HCT116 (cell line): ENCODE measurements around the gene CAB39. TPM values are rescaled to one million over a fixed set of nuclear protein-coding genes. Genes with fewer than 3 reads are reported as not detected.

Experiments used
- ATAC-seq: fragments of 200-7000 bp; cut with Tn5 transposase; 2 replicates; pipeline ENCODE4 v1.9.1; 2020; ENCODE audit warnings: mild to moderate bottlenecking, moderate library complexity
- BruUV-seq: library from RNA; stranded (reverse); fragments of 400-500 nt; replicated peaks from 2 replicates; lab custom pipeline; 2021; lab: Mats Ljungman, UMichigan
- CTCF ChIA-PET: fragments of 300-600 bp; sonication (Branson Sonifier 250); formaldehyde crosslinking; loops from one replicate; lab custom pipeline; 2021; ENCODE audit warnings: antibody characterized with exemption; lab: Charles Lee
- POLR2A ChIA-PET: fragments of 300-600, 350-600 bp; sonication (Branson Sonifier 250); formaldehyde crosslinking; loops from one replicate; lab custom pipeline; 2021; ENCODE audit warnings: antibody characterized with exemption; lab: Charles Lee
- RAD21 ChIA-PET, 2 experiments: fragments of 300-600 bp; sonication (Branson Sonifier 250); formaldehyde crosslinking; loops; one replicate each; lab custom pipeline; 2023; ENCODE audit warnings: low total read pairs in 2 of 2; ENCODE audit not compliant: uncharacterized antibody in 2 of 2, unreplicated experiment in 2 of 2, low non-redundant PET in 1 of 2; lab: Charles Lee
- DNase-seq: peaks from one replicate; pipeline ENCODE4 v3.0.0-alpha.2; 2010; ENCODE audit warnings: low read depth, low spot score
- H2AFZ ChIP-seq: fragments of 200-600 bp; shearing (Covaris generic), sonication (generic); 2 replicates; pipeline ENCODE4 v1.6.1; 2017; ENCODE audit warnings: low read depth, mixed run types, mixed read lengths, antibody characterized with exemption, low read length; ENCODE audit not compliant: poor library complexity, severe bottlenecking
- H3K27ac ChIP-seq: 2 replicates; pipeline ENCODE4 v1.5.1; 2012; ENCODE audit warnings: low read depth, low read length
- H3K27me3 ChIP-seq: fragments of 200-600 bp; sonication (generic); 2 replicates; pipeline ENCODE4 v1.6.1; 2016; ENCODE audit warnings: mixed run types, low read length, mixed read lengths; ENCODE audit not compliant: insufficient read depth
- H3K36me3 ChIP-seq, 2 experiments: fragments of 200-500 bp in 1 of 2; fragments of 200-600 bp in 1 of 2; sonication (Bioruptor generic) in 1 of 2; sonication (generic) in 1 of 2; 2 replicates each; pipeline versions ENCODE4 v1.5.1 to v1.6.1; 2014 to 2016; ENCODE audit warnings: low read length in 2 of 2, inconsistent platforms in 1 of 2, mixed read lengths in 1 of 2, mixed run types in 1 of 2; ENCODE audit not compliant: insufficient read depth in 2 of 2, control insufficient read depth in 1 of 2
- H3K4me1 ChIP-seq, 2 experiments: fragments of 200-600 bp in 1 of 2; sonication (generic) in 1 of 2; 2 replicates each; pipeline versions ENCODE4 v1.5.1 to v1.6.1; 2012 to 2017; ENCODE audit warnings: low read length in 2 of 2, inconsistent platforms in 1 of 2, mild to moderate bottlenecking in 1 of 2, mixed read lengths in 1 of 2, mixed run types in 1 of 2, moderate library complexity in 1 of 2; ENCODE audit not compliant: insufficient read depth in 2 of 2, control insufficient read depth in 1 of 2
- H3K4me2 ChIP-seq: fragments of 200-600 bp; sonication (generic); 2 replicates; pipeline ENCODE4 v1.6.1; 2017; ENCODE audit warnings: mixed run types, low read length, mixed read lengths
- H3K4me3 ChIP-seq, 2 experiments: fragments of 200-600 bp in 1 of 2; sonication (generic) in 1 of 2; replicated peaks in 1 of 2; 2 replicates each; pipeline ENCODE4 v1.5.1; 2011 to 2016; ENCODE audit warnings: low read length in 2 of 2, control low read depth in 1 of 2, low read depth in 1 of 2, mild to moderate bottlenecking in 1 of 2, mixed read lengths in 1 of 2, mixed run types in 1 of 2
- H3K79me2 ChIP-seq: fragments of 200-600 bp; sonication (generic); 2 replicates; pipeline ENCODE4 v1.6.1; 2017; ENCODE audit warnings: mild to moderate bottlenecking, mixed run types, low read length, moderate library complexity, mixed read lengths; ENCODE audit not compliant: insufficient read depth
- H3K9ac ChIP-seq: fragments of 200-600 bp; sonication (generic); 2 replicates; pipeline ENCODE4 v1.6.1; 2016; ENCODE audit warnings: low read length, mixed read lengths
- H3K9me2 ChIP-seq: fragments of 200-600 bp; sonication (generic), shearing (Covaris generic); 2 replicates; pipeline ENCODE4 v1.6.1; 2017; ENCODE audit warnings: mixed run types, mild to moderate bottlenecking, moderate library complexity; ENCODE audit not compliant: insufficient read depth
- H3K9me3 ChIP-seq, 2 experiments: fragments of 200-500 bp in 1 of 2; fragments of 200-600 bp in 1 of 2; sonication (Bioruptor generic) in 1 of 2; sonication (generic) in 1 of 2; 2 replicates each; pipeline ENCODE4 v1.6.1; 2014 to 2017; ENCODE audit warnings: low read length in 2 of 2, mixed read lengths in 2 of 2, inconsistent platforms in 1 of 2, low read depth in 1 of 2, mild to moderate bottlenecking in 1 of 2, mixed run types in 1 of 2, moderate library complexity in 1 of 2; ENCODE audit not compliant: control insufficient read depth in 1 of 2, insufficient read depth in 1 of 2
- H4K20me1 ChIP-seq: fragments of 200-600 bp; sonication (generic), shearing (Covaris generic); 2 replicates; pipeline ENCODE4 v1.6.1; 2017; ENCODE audit warnings: mixed run types, mild to moderate bottlenecking, moderate library complexity; ENCODE audit not compliant: insufficient read depth
- CBX3 ChIP-seq: IDR thresholded peaks from 2 replicates; pipeline ENCODE4 v1.6.1; 2012; ENCODE audit warnings: low read depth
- CEBPB ChIP-seq: IDR thresholded peaks from 2 replicates; pipeline ENCODE4 v1.6.1; 2012; ENCODE audit warnings: low read depth
- CTCF ChIP-seq, 3 experiments: fragments of 200-600 bp in 1 of 3; sonication (generic) in 1 of 3; IDR thresholded peaks in 2 of 3; conservative IDR thresholded peaks in 1 of 3; 2 replicates each; pipeline ENCODE4 v1.5.1; 2012 to 2017; ENCODE audit warnings: low read depth in 2 of 3, low read length in 2 of 3, antibody characterized with exemption in 1 of 3, borderline replicate concordance in 1 of 3, control low read depth in 1 of 3, mild to moderate bottlenecking in 1 of 3, mixed read lengths in 1 of 3, mixed run types in 1 of 3, moderate library complexity in 1 of 3; ENCODE audit not compliant: insufficient read depth in 1 of 3
- EGR1 ChIP-seq: IDR thresholded peaks from 2 replicates; pipeline ENCODE4 v1.6.1; 2012; ENCODE audit warnings: low read depth
- EZH2 ChIP-seq: fragments of 200-600 bp; sonication (generic); IDR thresholded peaks from 2 replicates; pipeline ENCODE4 v1.6.1; 2017; ENCODE audit warnings: antibody characterized with exemption, mixed run types
- EZH2phosphoT487 ChIP-seq: fragments of 200-600 bp; IDR thresholded peaks from 2 replicates; pipeline ENCODE4 v1.6.1; 2018; ENCODE audit warnings: antibody characterized with exemption, borderline replicate concordance
- JUND ChIP-seq: IDR thresholded peaks from 2 replicates; pipeline ENCODE4 v1.6.1; 2012
- POLR2A ChIP-seq: IDR thresholded peaks from 2 replicates; pipeline ENCODE4 v1.7.0; 2011; ENCODE audit warnings: borderline replicate concordance; ENCODE audit not compliant: insufficient read depth, insufficient read length; ENCODE audit errors: extremely low read depth
- POLR2AphosphoS5 ChIP-seq: IDR thresholded peaks from 2 replicates; pipeline ENCODE4 v1.6.1; 2011; ENCODE audit warnings: mild to moderate bottlenecking, low read depth, low read length, moderate library complexity
- RAD21 ChIP-seq: IDR thresholded peaks from 2 replicates; pipeline ENCODE4 v1.6.1; 2012; ENCODE audit warnings: low read depth, mild to moderate bottlenecking
- SIN3A ChIP-seq: IDR thresholded peaks from 2 replicates; pipeline ENCODE4 v1.6.1; 2012; ENCODE audit warnings: low read depth
- SRF ChIP-seq: IDR thresholded peaks from 2 replicates; pipeline ENCODE4 v1.6.1; 2012; ENCODE audit warnings: low read depth
- TCF7L2 ChIP-seq: IDR thresholded peaks from 2 replicates; pipeline ENCODE4 v1.7.0; 2011; ENCODE audit warnings: borderline replicate concordance, inconsistent platforms; ENCODE audit not compliant: insufficient read depth, insufficient read length; ENCODE audit errors: extremely low read depth
- YY1 ChIP-seq: IDR thresholded peaks from 2 replicates; pipeline ENCODE4 v1.6.1; 2011; ENCODE audit warnings: low read length, low read depth, moderate library complexity, mild to moderate bottlenecking; ENCODE audit not compliant: insufficient replicate concordance; ENCODE audit errors: extremely low read depth
- ZFX ChIP-seq: fragments of 450-650 bp; IDR thresholded peaks from 2 replicates; pipeline ENCODE4 v1.6.1; 2017
- ZNF274 ChIP-seq: fragments of 200-500 bp; sonication (Bioruptor generic); IDR thresholded peaks from 2 replicates; pipeline ENCODE4 v1.6.1; 2014; ENCODE audit warnings: mild to moderate bottlenecking, low read depth, low read length, inconsistent platforms
- intact Hi-C: fragments of 100-400 bp; cut with micrococcal nuclease; formaldehyde crosslinking; loops from 2 replicates; pipeline ENCODE4 v1.10.0; 2022
- total RNA-seq: library from RNA; stranded (reverse); gene quantifications from one replicate; pipeline ENCODE4 v1.2.1, GENCODE V29; 2021; ENCODE audit not compliant: unreplicated experiment
- TF ChIP-seq, protein P1 (sequence below): IDR thresholded peaks from 2 replicates; pipeline ENCODE4 v1.6.1; 2012
- TF ChIP-seq, protein P2 (sequence below): IDR thresholded peaks from 2 replicates; pipeline ENCODE4 v1.6.1; 2012

Gene CAB39
- total RNA-seq, 1 experiment from 2014 or later: 63.6 TPM

DNA sequence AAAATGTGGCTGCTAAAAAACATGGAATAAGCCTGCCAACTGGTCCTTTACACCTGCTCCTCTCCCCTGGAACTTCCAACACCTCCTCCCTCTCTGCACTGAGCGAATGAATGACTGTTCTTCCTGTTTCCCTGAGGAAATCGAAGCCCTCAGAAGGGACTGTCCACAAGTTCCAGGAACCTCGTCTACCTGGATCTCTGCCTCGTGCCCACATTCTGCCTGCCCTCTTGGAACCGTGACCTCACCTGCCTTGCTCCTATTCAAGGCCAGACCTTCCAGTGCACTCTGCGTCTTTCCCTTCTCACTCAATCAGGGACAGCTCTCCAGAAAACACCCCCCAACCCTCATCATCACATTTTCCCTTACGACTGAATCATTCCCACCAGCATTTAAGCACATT, 4.4 kb upstream of the CAB39 start:
- H3K9me3 ChIP-seq: no peaks in the 10 kb centered on the region
- no peaks in the 10 kb centered on the region for H3K9me2 ChIP-seq
- DNase-seq (no peak), ATAC-seq (no peak)
- H4K20me1 ChIP-seq: no peaks in the 10 kb centered on the region
- peaks cover 5 to 40% of the 10 kb centered on the region in 2 experiments; a peak in 3 of 4 replicates for H3K4me1 ChIP-seq
- intact Hi-C loops: no loop called here
- H3K36me3 ChIP-seq: no peaks in the 10 kb centered on the region
- H3K27me3 ChIP-seq: no peaks in the 10 kb centered on the region
- no TSS peak for BruUV-seq
- H3K79me2 ChIP-seq: peaks cover 4% of the 10 kb centered on the region
- no peak overlapping the region for H2AFZ ChIP-seq
- ChIA-PET POLR2A (no interaction called here), RAD21 (interaction anchor here in 1 of 2 experiments (0.6 kb wide), 1 partner anchor 118 kb away, joined by 4 read pairs; no protein-coding TSS in a partner anchor), CTCF (no interaction called here)
- H3K9ac ChIP-seq: no peak overlapping the region
- no peak overlapping the region for H3K4me3 ChIP-seq
- H3K4me2 ChIP-seq: no peak overlapping the region
- no peak overlapping the region for H3K27ac ChIP-seq
- TF ChIP-seq ZFX (no peak), POLR2AphosphoS5 (no peak), EZH2 (no peak), EGR1 (no peak), CTCF (IDR thresholded peaks at IDR 0.05 in 2 of 3, conservative IDR thresholded peaks at IDR 0.05 in 1 of 3; ENCODE audit: borderline replicate concordance in 1 of 3, insufficient read depth in 1 of 3, low read depth in 2 of 3, low read length in 2 of 3) (no peak), ZNF274 (no peak), RAD21 (no peak), POLR2A (no peak), SIN3A (no peak), SRF (no peak), CEBPB (no peak), CBX3 (no peak), TCF7L2 (no peak), EZH2phosphoT487 (no peak), JUND (no peak), YY1 (no peak)
- TF ChIP-seq, protein P1, sequence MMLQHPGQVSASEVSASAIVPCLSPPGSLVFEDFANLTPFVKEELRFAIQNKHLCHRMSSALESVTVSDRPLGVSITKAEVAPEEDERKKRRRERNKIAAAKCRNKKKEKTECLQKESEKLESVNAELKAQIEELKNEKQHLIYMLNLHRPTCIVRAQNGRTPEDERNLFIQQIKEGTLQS: no peak
- TF ChIP-seq, protein P2, sequence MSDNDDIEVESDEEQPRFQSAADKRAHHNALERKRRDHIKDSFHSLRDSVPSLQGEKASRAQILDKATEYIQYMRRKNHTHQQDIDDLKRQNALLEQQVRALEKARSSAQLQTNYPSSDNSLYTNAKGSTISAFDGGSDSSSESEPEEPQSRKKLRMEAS: no peak
